NCI-H2227 treated with DMSO at 0.1 percent for 48 hours (cell line): ENCODE results near the gene TPH2.

ENCODE experiments used
- DNase-seq: peaks from one replicate; lab custom pipeline; 2025; lab: John Stamatoyannopoulos, UW

The TPH2 gene

DNA sequence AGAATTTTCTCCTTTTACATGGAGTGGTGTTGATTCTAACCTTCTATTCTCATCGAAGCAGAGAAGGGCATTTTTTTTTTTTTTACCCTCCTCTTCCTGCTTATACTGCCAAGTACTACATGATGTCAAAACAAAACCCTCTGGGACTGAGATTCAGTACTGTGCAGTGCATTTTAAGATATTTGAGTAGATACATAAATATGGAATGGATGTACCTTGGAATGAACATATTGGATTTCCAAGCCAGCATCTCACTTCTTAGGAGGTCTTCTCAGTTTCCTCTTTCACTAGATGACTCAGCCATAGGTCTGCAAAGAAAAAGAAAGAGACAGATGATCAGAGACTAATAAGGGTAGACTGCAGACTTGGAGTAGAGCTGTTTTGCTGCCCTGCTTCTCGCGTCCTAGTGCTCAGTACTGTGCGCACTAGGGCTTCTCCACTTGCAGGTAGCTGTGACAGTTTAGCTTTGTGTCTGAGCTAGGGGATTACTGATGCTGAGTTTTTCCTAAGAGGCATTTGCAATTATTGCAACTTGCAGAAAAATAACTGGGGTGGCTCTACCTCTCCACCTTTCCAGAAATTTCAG is 20.4 kb downstream of the TPH2 start:
- no peak for DNase-seq

DNA sequence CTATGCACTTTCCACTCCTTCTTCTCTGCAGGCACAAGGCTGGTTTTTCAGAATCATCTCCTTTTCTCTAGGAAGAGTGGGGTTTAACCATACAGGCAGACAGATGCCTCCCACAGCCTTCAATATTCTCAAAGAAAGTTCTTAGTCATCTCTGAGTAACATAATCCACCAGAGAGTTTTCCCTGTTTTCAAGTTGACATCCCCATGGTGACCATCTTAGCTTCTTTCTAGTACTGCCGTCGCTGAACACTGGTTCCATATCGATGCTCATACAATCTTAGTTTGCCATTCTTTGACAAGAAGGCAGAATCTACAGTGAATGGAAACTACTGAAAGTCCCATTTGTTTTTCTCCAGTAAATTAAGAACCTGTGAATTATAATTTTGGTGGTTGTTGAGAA is 28.6 kb downstream of the TPH2 start:
- no peak for DNase-seq

DNA sequence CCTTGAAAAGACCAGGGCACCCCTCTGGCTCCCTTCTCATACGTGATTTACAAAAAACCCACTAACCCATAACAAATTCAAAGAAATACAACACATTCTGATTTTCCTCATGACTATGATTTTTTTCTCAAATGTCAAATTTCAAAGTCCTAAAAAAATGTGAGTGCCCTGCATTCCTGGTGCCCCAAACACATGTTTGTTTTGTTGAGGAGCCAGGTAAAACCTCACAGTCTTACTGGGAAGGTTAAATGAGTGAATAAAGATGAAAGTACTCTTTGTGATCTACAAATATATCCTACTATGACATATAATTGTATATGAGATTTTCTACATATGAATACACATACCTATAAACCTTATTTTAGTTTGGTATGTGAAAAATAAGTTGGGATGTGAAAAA is 30.7 kb downstream of the TPH2 start:
- DNase-seq, result no peak

- no peak for DNase-seq
These were observed 31.4 kb downstream of the TPH2 start for GRCh38 chr12:71970031-71970430.

DNA sequence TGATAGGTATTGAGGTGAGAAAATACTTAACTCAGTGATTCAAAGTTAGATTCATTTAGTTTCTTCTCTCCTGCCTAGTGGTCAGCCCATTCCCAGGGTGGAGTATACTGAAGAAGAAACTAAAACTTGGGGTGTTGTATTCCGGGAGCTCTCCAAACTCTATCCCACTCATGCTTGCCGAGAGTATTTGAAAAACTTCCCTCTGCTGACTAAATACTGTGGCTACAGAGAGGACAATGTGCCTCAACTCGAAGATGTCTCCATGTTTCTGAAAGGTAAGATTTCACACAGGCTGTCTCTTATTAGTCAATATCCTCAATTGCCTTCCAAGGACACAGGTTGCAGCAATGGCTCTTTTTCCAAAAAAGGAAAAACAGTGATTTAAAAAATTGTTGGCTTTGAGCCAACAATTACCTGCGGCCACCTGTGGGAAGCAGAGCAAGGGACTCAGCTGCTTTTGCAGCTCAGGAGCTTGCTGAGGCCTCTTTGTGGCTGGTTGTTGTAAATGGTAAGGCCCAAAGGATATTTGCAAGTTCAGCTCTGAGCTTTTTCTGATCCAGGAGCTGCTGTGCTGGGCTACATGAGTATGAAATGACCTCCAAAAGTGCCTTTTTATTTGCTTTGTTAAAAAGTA is 33.9 kb downstream of the TPH2 start:
- DNase-seq, result no peak

GRCh38 chr12:71973687-71974086 is 35.0 kb downstream of the TPH2 start:
- no peak for DNase-seq

DNA sequence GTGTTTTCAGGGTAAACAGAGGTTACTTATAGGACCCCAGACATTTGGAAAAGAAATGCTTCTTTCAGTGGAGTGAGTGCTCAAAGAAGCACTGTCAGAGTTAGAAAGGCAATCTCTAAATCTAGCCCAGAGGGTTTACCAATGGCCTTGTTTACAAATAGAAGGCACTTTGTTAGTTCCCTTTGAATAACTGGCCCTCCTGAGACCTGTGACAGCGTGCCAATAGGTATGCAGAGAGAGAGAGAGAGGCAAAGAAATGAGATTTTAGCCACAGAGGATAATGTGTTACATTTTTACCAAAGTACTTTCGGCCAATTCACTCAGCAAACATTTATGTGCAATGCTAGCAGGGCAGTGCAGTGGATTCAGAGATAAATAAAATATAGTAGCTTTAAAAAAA is 41.9 kb downstream of the TPH2 start:
- no peak for DNase-seq

DNA sequence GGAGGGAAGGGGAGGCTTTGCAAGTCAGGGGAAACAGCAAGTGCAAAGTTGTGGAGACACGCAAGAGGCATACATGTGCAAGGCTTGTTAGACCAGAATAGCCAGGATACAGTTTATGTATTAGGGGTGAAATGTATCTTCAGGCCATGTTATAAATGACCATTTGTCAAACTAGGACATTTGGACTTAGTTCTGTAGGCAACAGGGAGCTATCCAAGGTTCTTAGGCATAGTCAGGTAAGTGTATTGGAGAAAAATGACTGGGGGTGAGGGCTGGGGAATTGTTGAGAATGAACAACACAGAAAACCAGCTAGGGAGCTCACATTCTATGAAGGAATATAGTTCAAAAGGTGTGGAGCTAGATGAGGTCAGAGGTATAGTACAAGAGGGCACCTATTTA is 42.5 kb downstream of the TPH2 start:
- no peak for DNase-seq

- DNase-seq, result no peak
These were observed 56.1 kb downstream of the TPH2 start for GRCh38 chr12:71994715-71995114.

GRCh38 chr12:71999795-72000194 is 61.1 kb downstream of the TPH2 start:
- DNase-seq, result no peak

GRCh38 chr12:72000969-72001648 is 62.5 kb downstream of the TPH2 start:
- DNase-seq, result no peak

- no peak for DNase-seq
These were observed 68.1 kb downstream of the TPH2 start for GRCh38 chr12:72006766-72007165.

DNA sequence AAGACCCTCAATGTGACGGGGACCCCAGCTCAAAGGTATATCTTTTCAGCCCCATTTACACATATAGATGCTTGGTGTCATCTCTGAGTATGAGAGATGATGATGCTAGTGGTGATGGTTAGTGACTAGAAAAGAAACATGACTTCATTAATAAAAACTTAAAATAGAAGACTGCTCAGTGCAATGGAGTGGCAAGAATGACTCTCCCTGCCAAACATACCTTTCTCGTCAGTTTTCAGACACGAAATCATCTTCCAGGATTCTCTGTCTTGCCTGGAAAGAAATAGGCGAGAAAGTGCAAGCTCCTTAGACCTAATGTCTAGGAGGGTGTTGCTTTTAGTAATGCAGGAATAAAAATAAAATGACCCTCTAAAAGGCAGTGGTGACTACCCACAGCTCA is 71.7 kb downstream of the TPH2 start:
- DNase-seq, result no peak

GRCh38 chr12:72011374-72011773 is 72.7 kb downstream of the TPH2 start:
- DNase-seq, result no peak

DNA sequence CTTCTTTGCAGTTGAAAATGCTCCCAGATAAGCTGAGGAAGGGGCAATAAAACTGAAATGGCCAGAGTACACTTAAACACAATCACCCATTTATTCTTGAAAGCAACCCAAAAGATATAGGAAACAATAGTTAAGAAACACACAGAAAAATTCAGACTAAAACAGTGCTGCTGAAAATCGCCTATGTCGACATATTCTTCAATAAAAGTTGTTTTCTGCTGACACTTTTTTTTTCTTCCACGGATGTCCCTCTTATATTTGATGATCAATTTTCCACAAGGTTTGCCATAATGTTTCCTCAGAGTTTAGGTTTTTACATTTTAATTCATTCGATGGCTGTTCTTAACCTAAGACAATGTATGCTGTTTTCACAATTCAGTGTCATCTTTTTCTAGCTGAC is 74.2 kb downstream of the TPH2 start:
- DNase-seq, result no peak

- DNase-seq, result no peak
These were observed 77.2 kb downstream of the TPH2 start for GRCh38 chr12:72015895-72016294.

- peak; percentile 90 for DNase-seq
These were observed 78.5 kb downstream of the TPH2 start for GRCh38 chr12:72017054-72017651.

DNA sequence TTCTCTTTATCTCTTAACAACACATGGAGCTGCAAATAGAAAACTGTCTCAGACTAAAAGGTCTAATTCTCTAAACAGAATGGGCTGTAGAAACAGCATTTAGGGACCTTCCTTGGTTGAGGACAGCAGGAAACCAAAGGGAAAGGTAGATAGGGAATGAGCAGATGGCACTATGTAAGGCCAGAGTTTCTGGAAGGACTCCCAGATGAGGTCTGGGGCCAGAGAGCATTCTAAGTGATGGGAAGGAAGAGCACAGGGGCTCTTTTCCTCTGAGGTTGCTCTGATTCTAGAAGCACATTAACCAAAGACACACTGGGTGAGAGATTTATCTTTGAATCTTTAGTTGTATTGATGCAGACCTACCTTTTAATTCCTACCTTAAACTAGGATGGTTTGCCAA is 79.4 kb downstream of the TPH2 start:
- no peak for DNase-seq

DNA sequence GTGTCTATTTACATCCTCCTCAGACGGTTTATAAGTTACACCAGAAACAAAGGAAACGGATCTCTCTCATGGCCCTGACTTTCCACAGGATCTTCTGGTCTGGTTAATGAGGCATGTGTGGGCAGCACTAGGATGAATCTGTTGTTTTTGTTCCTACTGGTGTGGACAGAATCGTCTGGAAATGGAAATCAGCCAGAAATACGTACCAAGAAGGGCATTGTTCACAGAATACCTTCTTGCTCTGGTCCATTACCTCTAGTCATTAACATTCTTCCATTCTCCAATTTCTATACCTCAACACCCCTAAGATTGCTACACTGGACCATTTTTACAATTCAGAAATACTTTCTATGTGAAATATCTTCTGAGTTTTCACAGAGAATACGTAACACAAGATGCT is 86.0 kb downstream of the TPH2 start:
- no peak for DNase-seq

- no peak for DNase-seq
These were observed 86.9 kb downstream of the TPH2 start for GRCh38 chr12:72025524-72025923.

- no peak for DNase-seq
These were observed 90.3 kb downstream of the TPH2 start for GRCh38 chr12:72028966-72029365.

GRCh38 chr12:72030277-72030676 is 91.6 kb downstream of the TPH2 start:
- DNase-seq, result peak; percentile 22

DNA sequence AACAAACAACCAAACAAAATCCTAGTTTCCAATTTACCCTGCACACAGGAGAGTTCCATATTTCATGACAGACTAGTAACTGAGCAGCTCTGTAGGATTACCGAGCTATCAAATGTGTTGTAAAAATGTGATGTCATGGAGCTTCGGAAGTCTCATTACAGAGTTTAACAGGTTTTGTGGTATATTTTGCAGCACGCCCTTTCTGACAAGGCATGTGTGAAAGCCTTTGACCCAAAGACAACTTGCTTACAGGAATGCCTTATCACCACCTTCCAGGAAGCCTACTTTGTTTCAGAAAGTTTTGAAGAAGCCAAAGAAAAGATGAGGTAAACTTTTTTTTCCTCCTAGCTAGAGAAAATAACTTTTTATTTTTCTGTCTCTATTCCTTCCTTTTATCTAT is 92.4 kb downstream of the TPH2 start:
- no peak for DNase-seq
